ENCODE data around the gene CCR5AS.

DNA sequence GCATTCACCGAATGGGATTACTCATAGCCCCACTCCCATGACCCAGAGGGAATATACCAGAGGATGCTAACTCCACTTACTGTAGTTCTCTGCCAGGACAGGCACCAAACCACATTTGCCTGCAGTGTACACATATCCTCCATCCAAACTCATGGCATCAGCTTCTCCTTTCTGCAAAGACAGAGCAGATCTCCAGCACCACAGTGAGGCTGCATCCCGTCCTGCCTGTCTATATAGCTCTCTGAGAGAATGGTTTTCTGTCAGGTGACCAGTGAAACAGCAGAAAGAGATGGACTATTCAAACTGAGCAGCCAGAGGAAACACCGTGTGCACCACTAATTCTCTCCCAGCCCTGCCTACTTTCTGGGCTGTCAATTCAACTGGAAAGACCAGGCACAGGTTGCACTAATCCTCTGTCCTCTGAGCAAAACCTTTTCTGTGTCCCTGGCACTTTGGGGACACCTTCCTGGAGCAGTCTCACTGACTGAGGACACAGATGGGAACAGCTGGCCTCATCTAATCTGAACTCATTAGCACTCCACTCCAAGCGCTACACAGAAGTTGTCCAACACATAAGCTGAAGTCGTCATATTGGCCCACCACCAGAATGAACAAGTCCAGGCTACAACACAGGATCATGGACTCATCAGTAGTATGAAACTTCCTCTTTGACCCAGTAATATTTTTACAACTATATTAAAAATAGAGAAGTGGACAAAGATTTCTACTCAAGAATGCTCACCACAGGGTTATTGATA, 40.5 kb upstream of the CCR5AS start:
- TF ChIP-seq POLR2A (IDR thresholded peaks at IDR 0.05; ENCODE audit: control extremely low read depth in 1 of 2, low read depth in 2 of 2, low read length in 2 of 2) (no peak), ASH2L (IDR thresholded peaks at IDR 0.05; ENCODE audit: low read length) (no peak), CEBPB (IDR thresholded peaks at IDR 0.05; ENCODE audit: low read depth, low read length) (no peak), MAFK (IDR thresholded peaks at IDR 0.05; ENCODE audit: low read depth, low read length) (no peak), TBP (IDR thresholded peaks at IDR 0.05; ENCODE audit: low read depth, low read length) (no peak), POLR2AphosphoS5 (IDR thresholded peaks at IDR 0.05; ENCODE audit: low read depth, low read length) (no peak), RFX5 (IDR thresholded peaks at IDR 0.05; ENCODE audit: borderline replicate concordance, low read depth, low read length) (no peak), KDM4A (IDR thresholded peaks at IDR 0.05; ENCODE audit: low read depth, low read length, severe bottlenecking) (no peak), TAF1 (IDR thresholded peaks at IDR 0.05; ENCODE audit: low read depth, low read length) (no peak), ZNF274 (IDR thresholded peaks at IDR 0.05; ENCODE audit: borderline replicate concordance, extremely low read depth, low read length) (no peak)
- TF ChIP-seq, protein P1, sequence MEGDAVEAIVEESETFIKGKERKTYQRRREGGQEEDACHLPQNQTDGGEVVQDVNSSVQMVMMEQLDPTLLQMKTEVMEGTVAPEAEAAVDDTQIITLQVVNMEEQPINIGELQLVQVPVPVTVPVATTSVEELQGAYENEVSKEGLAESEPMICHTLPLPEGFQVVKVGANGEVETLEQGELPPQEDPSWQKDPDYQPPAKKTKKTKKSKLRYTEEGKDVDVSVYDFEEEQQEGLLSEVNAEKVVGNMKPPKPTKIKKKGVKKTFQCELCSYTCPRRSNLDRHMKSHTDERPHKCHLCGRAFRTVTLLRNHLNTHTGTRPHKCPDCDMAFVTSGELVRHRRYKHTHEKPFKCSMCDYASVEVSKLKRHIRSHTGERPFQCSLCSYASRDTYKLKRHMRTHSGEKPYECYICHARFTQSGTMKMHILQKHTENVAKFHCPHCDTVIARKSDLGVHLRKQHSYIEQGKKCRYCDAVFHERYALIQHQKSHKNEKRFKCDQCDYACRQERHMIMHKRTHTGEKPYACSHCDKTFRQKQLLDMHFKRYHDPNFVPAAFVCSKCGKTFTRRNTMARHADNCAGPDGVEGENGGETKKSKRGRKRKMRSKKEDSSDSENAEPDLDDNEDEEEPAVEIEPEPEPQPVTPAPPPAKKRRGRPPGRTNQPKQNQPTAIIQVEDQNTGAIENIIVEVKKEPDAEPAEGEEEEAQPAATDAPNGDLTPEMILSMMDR (IDR thresholded peaks at IDR 0.05; ENCODE audit: control extremely low read depth in 1 of 3, insufficient read depth in 1 of 3, low read depth in 1 of 3, low read length in 3 of 3), result no peak
- TF ChIP-seq, protein P2, sequence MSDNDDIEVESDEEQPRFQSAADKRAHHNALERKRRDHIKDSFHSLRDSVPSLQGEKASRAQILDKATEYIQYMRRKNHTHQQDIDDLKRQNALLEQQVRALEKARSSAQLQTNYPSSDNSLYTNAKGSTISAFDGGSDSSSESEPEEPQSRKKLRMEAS (IDR thresholded peaks at IDR 0.05), result no peak
